ENCODE results near the gene KCNQ4. TPM values are rescaled to one million over a fixed set of nuclear protein-coding genes. Genes with fewer than 3 reads are reported as not detected.

KCNQ4 gene
- total and polyA plus RNA-seq, 2 of the 8 experiments (the other 6 are each of a cell fraction or from before 2014, with no cell fraction given): 2.2 to 3.9 TPM

- no peak for FAIRE-seq
- 84% methylated on average over 3 of the region's 3 CpGs; no CpG with 5 or more reads in 1 of the 2 experiments for WGBS, 2 experiments (ENCODE audit: extremely low coverage in 1 of 2, insufficient coverage in 1 of 2, insufficient read length in 1 of 2, insufficient replicate concordance in 2 of 2, low coverage in 1 of 2, low lambda C conversion rate in 2 of 2, missing lambda C conversion rate in 1 of 2)
- H4K20me1 ChIP-seq (replicated peaks in 1 of 2; ENCODE audit: control insufficient read depth in 1 of 2, insufficient read depth in 2 of 2, low read length in 2 of 2): peaks cover 5 to 6% of the 10 kb centered on the region in 2 experiments
- TF ChIP-seq YY1 (IDR thresholded peaks at IDR 0.05; ENCODE audit: low read depth, low read length) (no peak), GABPA (IDR thresholded peaks at IDR 0.05; ENCODE audit: borderline replicate concordance, insufficient read depth, low read length) (no peak), CBX8 (IDR thresholded peaks at IDR 0.05; ENCODE audit: borderline replicate concordance, low read depth, low read length) (no peak)
These were observed 40.1 kb upstream of the KCNQ4 start for GRCh38 chr1:40743452-40743851.

More at GRCh38 chr1:40743452-40743851, 40.1 kb upstream of the KCNQ4 start:
- Histone ChIP-seq H2BK20ac (ENCODE audit: low read length) (no peak overlapping the region), H3K9ac (replicated peaks in 1 of 4; ENCODE audit: extremely low read depth in 1 of 4, low read depth in 3 of 4, low read length in 3 of 4) (no peak overlapping the region), H2BK120ac (replicated peaks; ENCODE audit: low read depth, low read length) (no peak overlapping the region), H3K27ac (ENCODE audit: low read depth, low read length) (no peak overlapping the region), H3K4ac (replicated peaks; ENCODE audit: insufficient read length, low read depth, low read length) (no peak overlapping the region), H3K79me1 (ENCODE audit: low read depth, low read length) (peaks cover 7% of the 10 kb centered on the region; the same call in 1 of the 2 replicates), H4K8ac (ENCODE audit: extremely low read depth, insufficient read depth, low read length) (no peak overlapping the region), H3K23ac (ENCODE audit: insufficient read length) (no peak overlapping the region), H2BK12ac (ENCODE audit: low read depth, low read length) (no peak overlapping the region), H4K91ac (replicated peaks; ENCODE audit: insufficient read length, low read length) (no peak overlapping the region), H3K79me2 (ENCODE audit: control insufficient read depth in 1 of 2, insufficient read depth in 2 of 2, low read length in 2 of 2) (peaks cover 0 to 11% of the 10 kb centered on the region in 2 experiments; a peak in 1 of 4 replicates), H3K27me3 (replicated peaks in 1 of 4; ENCODE audit: control insufficient read depth in 3 of 4, extremely low read depth in 1 of 4, insufficient read depth in 3 of 4, low read length in 3 of 4) (no peaks in the 10 kb centered on the region), H3K56ac (replicated peaks; ENCODE audit: insufficient read length, low read depth, low read length) (no peak overlapping the region), H3K18ac (ENCODE audit: extremely low read depth, low read length) (no peak overlapping the region), H2BK5ac (ENCODE audit: low read depth, low read length) (no peak overlapping the region), H3K4me3 (ENCODE audit: extremely low read depth in 1 of 4, insufficient read depth in 2 of 4, low read depth in 3 of 4, low read length in 4 of 4) (no peak overlapping the region), H3K23me2 (ENCODE audit: low read depth, low read length) (no peaks in the 10 kb centered on the region), H4K5ac (ENCODE audit: insufficient read length, low read depth, low read length) (no peak overlapping the region), H3K4me2 (ENCODE audit: insufficient read depth in 1 of 2, low read depth in 2 of 2, low read length in 2 of 2) (no peak overlapping the region), H2BK15ac (ENCODE audit: low read length) (no peak overlapping the region), H2AK5ac (ENCODE audit: low read depth, low read length) (no peak overlapping the region), H3K14ac (ENCODE audit: insufficient read length) (no peak overlapping the region), H3K4me1 (replicated peaks in 1 of 4; ENCODE audit: control insufficient read depth in 3 of 4, insufficient read depth in 4 of 4, low read length in 3 of 4) (no peaks in the 10 kb centered on the region), H3K9me3 (ENCODE audit: insufficient read depth in 2 of 2, low read depth in 1 of 2, low read length in 1 of 2) (no peaks in the 10 kb centered on the region), H2AFZ (ENCODE audit: low read length) (no peak overlapping the region), H3K36me3 (ENCODE audit: control insufficient read depth in 2 of 4, insufficient read depth in 4 of 4, low read length in 3 of 4) (peaks cover 0 to 61% (median 25%) of the 10 kb centered on the region in 4 experiments; a peak in 6 of 8 replicates)
- CTCF ChIA-PET (ENCODE audit: partially characterized antibody): interaction anchor here (1.0 kb wide), 1 partner anchor 21 kb away, joined by 3 read pairs; no protein-coding TSS in a partner anchor
- no peak for DNase-seq (ENCODE audit: low read depth in 1 of 2, low spot score in 2 of 2)
- POLR2A ChIA-PET (ENCODE audit: partially characterized antibody): interaction anchor here (1.3 to 3.1 kb wide), 2 partner anchors 52 to 81 kb away, joined by 3 to 12 read pairs; partner anchors contain the start of gene NFYC
